Endothelial cell (in vitro differentiated cells): ENCODE measurements around the gene GALNT14. TPM values are rescaled to one million over a fixed set of nuclear protein-coding genes. Genes with fewer than 3 reads are reported as not detected.

Source experiments
- DNase-seq: peaks from one replicate; pipeline ENCODE4 v3.0.0; 2021; ENCODE audit warnings: low spot score
- H3K27ac Mint-ChIP-seq: one replicate; pipeline ENCODE4 v1.8.0; 2021; ENCODE audit warnings: mixed read lengths, inconsistent platforms; ENCODE audit not compliant: unreplicated experiment
- H3K27me3 Mint-ChIP-seq: one replicate; pipeline ENCODE4 v1.8.0; 2021; ENCODE audit warnings: mild to moderate bottlenecking, moderate library complexity, mixed read lengths, inconsistent platforms; ENCODE audit not compliant: unreplicated experiment
- H3K36me3 Mint-ChIP-seq: one replicate; pipeline ENCODE4 v1.8.0; 2021; ENCODE audit warnings: mild to moderate bottlenecking, low read depth, mixed read lengths, inconsistent platforms; ENCODE audit not compliant: unreplicated experiment
- H3K4me1 Mint-ChIP-seq: one replicate; pipeline ENCODE4 v1.8.0; 2021; ENCODE audit warnings: mild to moderate bottlenecking, mixed read lengths, inconsistent platforms; ENCODE audit not compliant: unreplicated experiment
- H3K4me3 Mint-ChIP-seq: one replicate; pipeline ENCODE4 v1.8.0; 2021; ENCODE audit warnings: mild to moderate bottlenecking, mixed read lengths, inconsistent platforms; ENCODE audit not compliant: unreplicated experiment
- H3K9me3 Mint-ChIP-seq: one replicate; pipeline ENCODE4 v1.8.0; 2021; ENCODE audit warnings: mixed read lengths, inconsistent platforms; ENCODE audit not compliant: unreplicated experiment
- total RNA-seq: library from RNA; stranded (reverse); fragmentation: NEBNext Ultra II Directional; extraction: Animal tissue kit (Norgen Biotek cat#: 25700); gene quantifications from one replicate; pipeline ENCODE4 v1.2.1, GENCODE V29; 2021; ENCODE audit not compliant: unreplicated experiment
- TF ChIP-seq, protein P1 (sequence below): fragments of 200-600 bp; sonication (generic); IDR thresholded peaks from one replicate; pipeline ENCODE4 v1.5.0; 2021; ENCODE audit warnings: antibody characterized with exemption; ENCODE audit not compliant: unreplicated experiment

The GALNT14 gene
- total RNA-seq, 1 donor from 2014 or later: 16.8 TPM

DNA sequence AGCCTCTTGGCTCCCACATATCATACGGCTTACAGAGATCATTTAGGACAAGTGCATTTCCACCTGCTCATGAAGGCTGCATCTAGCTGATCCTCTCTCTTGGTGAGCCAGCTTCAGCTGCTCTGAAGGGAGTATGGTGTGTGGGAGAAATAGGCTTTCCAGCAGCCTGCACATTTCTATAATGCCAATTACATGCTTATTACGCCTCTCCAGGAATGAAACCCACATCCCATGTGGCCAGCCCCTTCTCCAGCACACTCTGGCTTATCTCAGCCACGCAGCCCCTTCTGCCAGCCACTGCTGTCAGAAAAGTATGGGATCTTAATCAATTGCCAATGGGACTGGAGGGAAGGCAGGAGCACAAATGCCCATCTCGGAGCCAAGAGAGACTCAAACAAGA lies 117.5 kb downstream of the GALNT14 start:
- DNase-seq: no peak
- Mint-ChIP-seq H3K27me3 (no peaks in the 10 kb centered on the region), H3K27ac (no peak overlapping the region), H3K4me1 (peaks cover 11% of the 10 kb centered on the region), H3K4me3 (no peak overlapping the region), H3K9me3 (no peaks in the 10 kb centered on the region), H3K36me3 (no peaks in the 10 kb centered on the region)
- TF ChIP-seq, protein P1, sequence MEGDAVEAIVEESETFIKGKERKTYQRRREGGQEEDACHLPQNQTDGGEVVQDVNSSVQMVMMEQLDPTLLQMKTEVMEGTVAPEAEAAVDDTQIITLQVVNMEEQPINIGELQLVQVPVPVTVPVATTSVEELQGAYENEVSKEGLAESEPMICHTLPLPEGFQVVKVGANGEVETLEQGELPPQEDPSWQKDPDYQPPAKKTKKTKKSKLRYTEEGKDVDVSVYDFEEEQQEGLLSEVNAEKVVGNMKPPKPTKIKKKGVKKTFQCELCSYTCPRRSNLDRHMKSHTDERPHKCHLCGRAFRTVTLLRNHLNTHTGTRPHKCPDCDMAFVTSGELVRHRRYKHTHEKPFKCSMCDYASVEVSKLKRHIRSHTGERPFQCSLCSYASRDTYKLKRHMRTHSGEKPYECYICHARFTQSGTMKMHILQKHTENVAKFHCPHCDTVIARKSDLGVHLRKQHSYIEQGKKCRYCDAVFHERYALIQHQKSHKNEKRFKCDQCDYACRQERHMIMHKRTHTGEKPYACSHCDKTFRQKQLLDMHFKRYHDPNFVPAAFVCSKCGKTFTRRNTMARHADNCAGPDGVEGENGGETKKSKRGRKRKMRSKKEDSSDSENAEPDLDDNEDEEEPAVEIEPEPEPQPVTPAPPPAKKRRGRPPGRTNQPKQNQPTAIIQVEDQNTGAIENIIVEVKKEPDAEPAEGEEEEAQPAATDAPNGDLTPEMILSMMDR: no peak

DNA sequence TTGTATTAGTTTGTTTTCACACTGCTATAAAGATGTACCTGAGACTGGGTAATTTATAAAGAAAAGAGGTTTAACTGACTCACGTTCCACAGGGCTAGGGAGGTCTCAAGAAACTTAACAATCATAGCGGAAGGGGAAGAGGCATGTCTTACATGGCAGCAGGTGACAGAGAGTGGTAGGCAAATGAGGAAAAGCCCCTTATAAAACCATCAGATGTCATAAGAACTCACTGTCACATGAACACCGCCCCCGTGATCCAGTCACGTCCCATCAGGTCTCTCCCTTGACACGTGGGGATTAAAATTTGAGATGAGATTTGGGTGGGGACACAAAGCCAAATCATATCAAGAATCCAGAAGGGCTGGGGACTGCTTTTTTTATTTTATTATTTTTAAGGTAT lies 120.0 kb downstream of the GALNT14 start:
- H3K9me3 Mint-ChIP-seq: no peaks in the 10 kb centered on the region
- H3K4me1 Mint-ChIP-seq: peaks cover 5% of the 10 kb centered on the region
- TF ChIP-seq, protein P1: no peak
- H3K4me3 Mint-ChIP-seq: no peak overlapping the region
- H3K36me3 Mint-ChIP-seq: no peaks in the 10 kb centered on the region
- DNase-seq: no peak
- no peaks in the 10 kb centered on the region for H3K27me3 Mint-ChIP-seq
- no peak overlapping the region for H3K27ac Mint-ChIP-seq

- Mint-ChIP-seq H3K36me3 (no peaks in the 10 kb centered on the region), H3K27me3 (no peaks in the 10 kb centered on the region), H3K27ac (no peak overlapping the region), H3K9me3 (no peaks in the 10 kb centered on the region), H3K4me1 (no peaks in the 10 kb centered on the region), H3K4me3 (no peak overlapping the region)
- TF ChIP-seq, protein P1: no peak
- no peak for DNase-seq
These were observed 121.6 kb downstream of the GALNT14 start for GRCh38 chr2:31016648-31017047.

GRCh38 chr2:31014516-31014915 lies 123.7 kb downstream of the GALNT14 start:
- Mint-ChIP-seq H3K27me3 (peaks cover 2% of the 10 kb centered on the region), H3K9me3 (no peaks in the 10 kb centered on the region), H3K27ac (no peak overlapping the region), H3K4me3 (no peak overlapping the region), H3K4me1 (no peaks in the 10 kb centered on the region), H3K36me3 (no peaks in the 10 kb centered on the region)
- no peak for DNase-seq
- TF ChIP-seq, protein P1: no peak

GRCh38 chr2:31013301-31013700 lies 124.9 kb downstream of the GALNT14 start:
- no peaks in the 10 kb centered on the region for H3K9me3 Mint-ChIP-seq
- H3K36me3 Mint-ChIP-seq: no peaks in the 10 kb centered on the region
- no peak overlapping the region for H3K27ac Mint-ChIP-seq
- H3K27me3 Mint-ChIP-seq: peaks cover 3% of the 10 kb centered on the region
- no peaks in the 10 kb centered on the region for H3K4me1 Mint-ChIP-seq
- TF ChIP-seq, protein P1: no peak
- no peak for DNase-seq
- no peak overlapping the region for H3K4me3 Mint-ChIP-seq
